Activated CD8-positive, alpha-beta memory T cell treated with anti-CD3 and anti-CD28 coated beads for 24 hours (primary cell): ENCODE results near the gene ZNF679.
A peak's percentile ranks its signal among the peaks of the same experiment; 100 is the strongest.
"Not testable (repeated sequence)": the region's sequence is repeated elsewhere in the genome, so short reads cannot be mapped to it uniquely, and the experiment has no call there.

Source experiments
- DNase-seq: peaks from one replicate; pipeline ENCODE4 v3.0.0-alpha.2; 2020

ZNF679 gene

DNA sequence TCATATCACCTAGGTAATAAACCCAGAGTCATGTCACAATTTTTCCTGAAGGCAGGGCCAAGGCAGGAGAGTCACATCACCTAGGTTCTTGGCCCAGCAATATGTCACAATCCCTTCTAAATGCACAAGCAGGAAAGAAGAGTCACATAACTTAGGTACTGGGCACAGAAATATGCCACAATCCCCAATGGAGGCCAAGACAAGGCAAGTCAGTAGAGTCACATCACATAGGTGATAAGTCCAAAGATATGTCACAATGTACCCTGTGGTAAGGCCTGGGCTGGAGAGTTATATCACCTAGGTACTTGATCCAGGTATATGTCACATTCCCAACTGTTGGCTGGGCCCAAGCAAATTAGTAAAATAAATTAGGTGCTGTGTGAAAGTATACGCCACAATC, at the start of gene ZNF679:
Gene ZNF679, plus strand, starts transcription at position 301 of the 400 bp plus-strand sequence. CDS start 20,644 bp downstream, outside the sequence.
- DNase-seq: not testable (repeated sequence)

DNA sequence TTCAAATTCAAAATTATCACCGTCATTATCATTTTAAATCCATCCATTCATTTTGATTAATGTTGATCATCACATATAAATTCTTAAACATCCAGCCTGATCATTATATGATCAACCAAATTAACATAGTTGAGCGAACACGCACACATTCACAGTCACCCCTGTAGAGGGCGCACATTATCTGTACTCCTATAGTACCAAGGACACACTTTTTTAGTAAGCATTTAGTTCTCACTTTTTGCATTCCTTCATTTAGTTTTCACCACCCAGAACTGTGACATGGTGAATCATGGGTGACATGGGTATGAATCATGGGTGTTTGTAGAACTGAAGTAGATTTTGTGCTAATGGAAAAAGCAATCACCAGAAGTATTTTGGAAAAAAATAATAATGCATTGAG, 47.3 kb upstream of the ZNF679 start:
- no peak for DNase-seq

GRCh38 chr7:64181586-64181985, 46.7 kb upstream of the ZNF679 start:
- no peak for DNase-seq

- no peak for DNase-seq
Measured at GRCh38 chr7:64182036-64182790, 46.1 kb upstream of the ZNF679 start.

- DNase-seq: peak; percentile 78
Measured at GRCh38 chr7:64183126-64183742, 45.0 kb upstream of the ZNF679 start.

DNA sequence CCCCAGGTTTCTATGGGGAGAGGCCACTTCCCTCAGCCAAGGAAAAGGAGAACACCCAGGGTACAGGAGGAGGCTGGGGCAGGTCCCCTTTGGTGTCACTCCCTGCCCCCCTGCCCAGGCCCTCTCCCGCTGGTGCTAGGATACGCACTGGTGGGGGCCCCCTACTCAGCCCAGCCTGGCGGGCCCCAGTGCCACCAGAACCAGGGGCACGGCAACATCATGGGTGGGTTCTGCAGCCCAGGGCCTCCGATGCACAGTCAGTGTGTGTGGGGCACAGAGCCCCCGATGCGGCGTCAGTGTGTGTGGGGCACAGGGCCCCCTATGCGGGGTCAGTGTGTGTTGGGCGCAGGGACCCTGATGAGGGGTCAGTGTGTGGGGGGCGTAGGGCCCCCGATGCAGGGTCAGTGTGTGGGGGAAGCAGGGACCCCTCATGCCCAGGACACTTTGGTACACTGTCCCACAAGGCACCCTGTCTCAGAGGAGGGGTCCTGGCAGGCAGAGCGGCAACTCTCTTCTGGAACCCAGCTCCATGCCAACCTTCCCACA, 44.4 kb upstream of the ZNF679 start:
- no peak for DNase-seq

DNA sequence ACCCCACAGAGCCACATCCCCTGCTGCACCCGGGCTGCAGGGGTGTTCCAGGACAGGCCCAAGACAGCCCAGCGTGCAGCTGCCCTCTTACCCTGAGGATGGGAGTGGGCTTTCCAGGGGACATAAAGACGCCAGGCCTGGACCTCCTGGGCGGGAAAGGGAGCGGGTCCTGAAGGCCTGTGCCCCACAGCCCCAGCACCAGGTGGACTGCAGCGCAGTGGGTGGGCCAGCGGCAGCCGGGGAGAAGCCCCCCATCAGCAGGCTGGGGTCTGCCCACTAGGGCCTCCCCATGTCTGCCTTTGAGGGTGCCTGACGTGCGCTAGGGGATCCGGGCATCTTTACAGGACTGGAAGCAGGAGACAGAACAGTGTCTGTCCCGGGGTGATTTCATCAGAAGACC, 43.9 kb upstream of the ZNF679 start:
- DNase-seq: no peak

GRCh38 chr7:64187408-64187807, 40.9 kb upstream of the ZNF679 start:
- no peak for DNase-seq

GRCh38 chr7:64192148-64192704, 36.0 kb upstream of the ZNF679 start:
- no peak for DNase-seq

- no peak for DNase-seq
Measured at GRCh38 chr7:64192775-64193174, 35.5 kb upstream of the ZNF679 start.

DNA sequence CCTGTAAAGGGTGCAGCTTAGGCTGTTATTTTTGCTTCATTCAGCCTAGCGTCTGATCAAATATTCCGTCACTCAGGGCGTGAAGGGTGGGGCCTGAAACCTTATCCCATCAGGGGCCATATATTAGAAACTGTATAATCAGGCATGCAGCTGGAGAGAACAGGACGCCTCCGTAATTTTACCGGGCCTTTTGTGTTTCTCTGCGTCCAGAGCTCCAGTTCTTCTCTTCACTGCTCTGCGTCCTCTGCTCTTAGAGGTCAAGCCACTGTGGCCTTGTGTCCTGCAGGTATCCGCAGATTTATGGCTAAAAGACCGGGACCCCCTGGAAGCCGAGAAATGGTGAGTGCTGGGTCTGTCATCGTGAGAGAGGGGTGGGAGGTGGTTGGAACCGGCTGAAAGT, 21.4 kb upstream of the ZNF679 start, which contains the start of gene ZNF735:
Gene ZNF735, plus strand, starts transcription at position 301 of the 400 bp plus-strand sequence. Its CDS starts 0 bp downstream, at position 301.
- DNase-seq: no peak

GRCh38 chr7:64219710-64220298, 8.5 kb upstream of the ZNF679 start:
- not testable (repeated sequence) for DNase-seq

DNA sequence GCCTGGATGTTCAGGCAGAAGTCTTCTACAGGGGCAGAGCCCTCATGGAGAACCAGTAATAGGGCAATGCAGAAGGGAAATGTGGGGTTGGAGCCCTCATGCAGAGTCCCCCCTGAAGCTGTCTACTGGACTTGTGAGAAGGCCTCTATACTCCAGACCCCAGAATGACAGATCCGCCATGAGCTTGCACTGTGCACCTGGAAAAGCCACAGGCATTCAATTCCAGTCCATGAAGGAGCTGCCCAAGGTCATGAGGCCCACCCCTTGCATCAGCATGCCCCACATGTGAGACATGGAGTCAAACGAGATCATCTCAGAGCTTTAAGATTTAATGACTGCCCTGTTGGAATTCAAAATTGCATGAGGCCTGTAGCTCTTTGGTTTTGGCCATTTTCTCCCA, 4.9 kb upstream of the ZNF679 start:
- no peak for DNase-seq

DNA sequence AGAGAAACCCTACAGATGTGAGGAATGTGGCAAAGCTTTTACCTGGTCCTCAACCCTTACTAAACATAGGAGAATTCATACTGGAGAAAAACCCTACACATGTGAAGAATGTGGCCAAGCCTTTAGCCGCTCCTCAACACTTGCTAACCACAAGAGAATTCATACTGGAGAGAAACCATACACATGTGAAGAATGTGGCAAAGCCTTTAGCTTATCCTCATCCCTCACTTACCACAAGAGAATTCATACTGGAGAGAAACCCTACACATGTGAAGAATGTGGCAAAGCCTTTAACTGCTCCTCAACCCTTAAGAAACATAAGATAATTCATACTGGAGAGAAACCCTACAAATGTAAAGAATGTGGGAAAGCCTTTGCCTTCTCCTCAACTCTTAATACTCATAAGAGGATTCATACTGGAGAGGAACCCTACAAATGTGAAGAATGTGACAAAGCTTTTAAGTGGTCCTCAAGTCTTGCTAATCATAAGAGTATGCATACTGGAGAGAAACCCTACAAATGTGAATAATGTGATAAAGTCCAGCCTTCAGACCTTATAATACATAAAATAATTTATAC, 38.2 kb downstream of the ZNF679 start:
- no peak for DNase-seq

DNA sequence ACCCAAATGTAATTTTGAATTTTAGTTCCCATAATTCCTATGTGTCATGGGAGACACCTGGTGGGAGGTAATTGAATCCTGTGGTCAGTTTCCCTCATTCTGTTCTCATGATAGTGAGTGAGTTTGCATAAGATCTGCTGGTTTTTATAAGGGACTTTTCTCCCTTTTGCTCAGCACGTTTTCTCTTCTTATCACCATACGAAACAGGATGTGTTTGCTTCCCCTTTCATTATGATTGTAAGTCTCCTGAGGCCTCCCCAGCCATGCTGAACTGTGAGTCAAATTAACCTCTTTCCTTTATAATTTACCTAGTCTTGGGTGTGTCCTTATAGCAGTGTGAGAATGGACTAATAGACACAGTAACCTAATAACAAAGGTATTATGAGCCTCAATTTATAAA, 49.4 kb downstream of the ZNF679 start:
- DNase-seq: no peak

GRCh38 chr7:64294701-64295420, 66.6 kb downstream of the ZNF679 start:
- DNase-seq: no peak

DNA sequence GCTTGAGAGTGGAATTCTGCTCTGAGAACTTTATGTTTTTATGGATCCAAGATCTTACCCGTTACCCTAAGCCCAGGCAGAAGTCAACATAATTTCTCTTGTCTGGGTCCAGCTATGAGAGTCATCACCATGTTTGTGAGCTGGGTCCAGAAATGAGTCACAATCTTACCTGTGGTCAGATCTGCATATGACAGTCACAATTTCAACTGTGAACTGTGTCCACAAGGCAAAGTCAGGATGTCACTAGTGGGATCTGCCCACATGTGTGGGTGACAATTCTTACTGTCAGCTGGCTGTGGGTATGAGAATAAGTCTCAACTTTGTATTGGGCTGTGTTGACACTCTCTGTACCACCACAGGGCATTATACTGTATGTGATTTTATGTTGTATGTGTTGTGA, 69.1 kb downstream of the ZNF679 start:
- not testable (repeated sequence) for DNase-seq

- DNase-seq: no peak
Measured at GRCh38 chr7:64300641-64301405, 72.5 kb downstream of the ZNF679 start.

- peak; percentile 95 for DNase-seq
Measured at GRCh38 chr7:64307254-64308015, 79.2 kb downstream of the ZNF679 start.

DNA sequence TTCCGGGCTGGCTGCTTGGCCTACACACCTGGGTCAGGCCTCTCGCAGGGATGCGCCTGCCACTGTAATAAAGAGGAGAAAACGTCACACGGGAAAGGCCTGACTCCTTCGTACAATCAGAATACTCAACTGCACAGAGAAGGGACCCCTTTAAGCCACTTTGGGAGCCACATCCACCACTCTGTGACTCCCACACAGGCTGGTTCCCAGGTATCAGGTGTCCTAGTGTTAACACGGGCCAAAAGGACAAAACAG, 79.7 kb downstream of the ZNF679 start:
- DNase-seq: no peak

GRCh38 chr7:64310426-64310825, 82.2 kb downstream of the ZNF679 start:
- DNase-seq: peak; percentile 49
